CD4-positive, alpha-beta T cell (primary cell): ENCODE measurements around the gene KMT2C. TPM values are rescaled to one million over a fixed set of nuclear protein-coding genes. Genes with fewer than 3 reads are reported as not detected.
A peak's percentile ranks its signal among the peaks of the same experiment; 100 is the strongest.

ENCODE experiments used
- ATAC-seq: fragments of 200-7000 bp; cut with Tn5 transposase; one replicate; pipeline ENCODE4 v1.10.0; 2022; ENCODE audit warnings: mild to moderate bottlenecking; ENCODE audit not compliant: poor library complexity
- CTCF ChIA-PET: fragments of 350-600 bp; sonication (Branson Sonifier 250); formaldehyde crosslinking; loops from one replicate; lab custom pipeline; 2021; ENCODE audit warnings: antibody characterized with exemption, inconsistent platforms; lab: Charles Lee
- POLR2A ChIA-PET: fragments of 350-600 bp; sonication (Branson Sonifier 250); formaldehyde crosslinking; loops from one replicate; lab custom pipeline; 2021; ENCODE audit warnings: antibody characterized with exemption, inconsistent platforms; lab: Charles Lee
- DNase-seq, 14 experiments: peaks; one replicate each; pipeline ENCODE4 v3.0.0-alpha.2; 2013 to 2020; ENCODE audit warnings: mixed read lengths in 2 of 14
- H3K27ac ChIP-seq, 2 donors: one replicate each; pipeline versions ENCODE4 v1.5.1 to v1.7.0; 2013; ENCODE audit warnings: low read length in 2 of 2, low read depth in 1 of 2, mild to moderate bottlenecking in 1 of 2
- H3K27me3 ChIP-seq, 2 experiments: 1 replicate in 1 of 2; 2 replicates in 1 of 2; pipeline versions ENCODE4 v1.6.1 to v1.7.0; 2013; ENCODE audit warnings: low read length in 2 of 2, control low read depth in 1 of 2, mild to moderate bottlenecking in 1 of 2, moderate library complexity in 1 of 2; ENCODE audit not compliant: insufficient read depth in 2 of 2, control insufficient read depth in 1 of 2
- H3K36me3 ChIP-seq: one replicate; pipeline ENCODE4 v1.6.1; 2013; ENCODE audit warnings: low read length, control low read depth; ENCODE audit not compliant: insufficient read depth
- H3K4me1 ChIP-seq: one replicate; pipeline ENCODE4 v1.6.1; 2013; ENCODE audit warnings: low read length, control low read depth; ENCODE audit not compliant: insufficient read depth
- H3K4me3 ChIP-seq: one replicate; pipeline ENCODE4 v1.5.1; 2013; ENCODE audit warnings: mild to moderate bottlenecking, low read length, moderate library complexity
- H3K9me3 ChIP-seq, 2 experiments: 1 replicate in 1 of 2; 2 replicates in 1 of 2; pipeline versions ENCODE4 v1.6.1 to v1.7.0; 2013; ENCODE audit warnings: low read length in 2 of 2, mild to moderate bottlenecking in 2 of 2, control low read depth in 1 of 2, moderate library complexity in 1 of 2; ENCODE audit not compliant: control insufficient read depth in 1 of 2, insufficient read depth in 1 of 2
- H3K27ac Mint-ChIP-seq: one replicate; pipeline ENCODE4 v1.8.0; 2020; ENCODE audit warnings: mixed read lengths
- H3K27me3 Mint-ChIP-seq: one replicate; pipeline ENCODE4 v1.8.0; 2021; ENCODE audit warnings: mixed read lengths
- H3K36me3 Mint-ChIP-seq: one replicate; pipeline ENCODE4 v1.8.0; 2021; ENCODE audit warnings: low read depth, mixed read lengths
- H3K4me1 Mint-ChIP-seq: one replicate; pipeline ENCODE4 v1.8.0; 2021; ENCODE audit warnings: low read depth, mixed read lengths
- H3K4me3 Mint-ChIP-seq: one replicate; pipeline ENCODE4 v1.8.0; 2020; ENCODE audit warnings: mild to moderate bottlenecking, mixed read lengths
- H3K9me3 Mint-ChIP-seq: one replicate; pipeline ENCODE4 v1.8.0; 2020; ENCODE audit warnings: mixed read lengths
- CTCF ChIP-seq: fragments of 200-600 bp; IDR thresholded peaks from one replicate; pipeline ENCODE4 v1.8.0; 2022; ENCODE audit warnings: antibody characterized with exemption, mild to moderate bottlenecking
- intact Hi-C, 2 experiments: fragments of 100-400 bp; cut with DNase I in 1 of 2; cut with micrococcal nuclease in 1 of 2; formaldehyde crosslinking; loops; one replicate each; pipeline versions ENCODE4 v1.15.1 to v1.9.0; 2023 to 2025; cut with DNase I, micrococcal nuclease
- total RNA-seq, 174 experiments: library from RNA in 2 of 174; stranded (reverse) in 2 of 174; gene quantifications; one replicate each; pipeline ENCODE4 v1.2.3 and lab custom pipeline; 2021 to 2026

Gene KMT2C
- total RNA-seq, 2 experiments from 2014 or later: 113 to 118 TPM

DNA sequence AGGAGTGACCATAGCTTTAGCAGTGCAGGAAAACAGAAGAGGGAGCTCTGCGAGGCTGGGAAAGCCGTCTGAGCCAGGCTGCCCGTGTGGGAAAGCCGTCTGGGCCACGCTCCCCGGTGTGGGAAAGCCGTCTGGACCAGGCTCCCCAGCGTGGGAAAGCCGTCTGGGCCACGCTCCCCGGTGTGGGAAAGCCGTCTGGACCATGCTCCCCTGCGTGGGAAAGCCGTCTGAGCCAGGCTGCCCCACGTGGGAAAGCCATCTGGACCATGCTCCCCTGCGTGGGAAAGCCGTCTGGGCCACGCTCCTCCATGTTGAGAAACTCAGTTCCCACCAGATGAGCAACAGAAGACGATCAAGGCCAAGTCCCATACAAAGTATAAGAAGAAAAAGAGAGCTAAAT is 308.6 kb downstream of the KMT2C start:
- Histone ChIP-seq H3K27ac (no peak overlapping the region), H3K27me3 (no peaks in the 10 kb centered on the region), H3K4me1 (peaks cover 2% of the 10 kb centered on the region), H3K4me3 (no peak overlapping the region), H3K36me3 (peaks cover 53% of the 10 kb centered on the region), H3K9me3 (peaks cover 12 to 17% of the 10 kb centered on the region in 2 experiments)
- ChIA-PET POLR2A (no interaction called here), CTCF (interaction anchor here (1.7 kb wide), 1 partner anchor 17 kb away, joined by 3 read pairs; no protein-coding TSS in a partner anchor)
- Mint-ChIP-seq H3K27me3 (no peaks in the 10 kb centered on the region), H3K36me3 (peaks cover 86% of the 10 kb centered on the region), H3K27ac (peak overlapping the region; percentile 12), H3K4me1 (peaks cover 13% of the 10 kb centered on the region), H3K9me3 (peaks cover 11% of the 10 kb centered on the region), H3K4me3 (no peak overlapping the region)
- no peak for ATAC-seq
- intact Hi-C loops: no loop called here
- no peak for DNase-seq
- TF ChIP-seq CTCF: no peak

DNA sequence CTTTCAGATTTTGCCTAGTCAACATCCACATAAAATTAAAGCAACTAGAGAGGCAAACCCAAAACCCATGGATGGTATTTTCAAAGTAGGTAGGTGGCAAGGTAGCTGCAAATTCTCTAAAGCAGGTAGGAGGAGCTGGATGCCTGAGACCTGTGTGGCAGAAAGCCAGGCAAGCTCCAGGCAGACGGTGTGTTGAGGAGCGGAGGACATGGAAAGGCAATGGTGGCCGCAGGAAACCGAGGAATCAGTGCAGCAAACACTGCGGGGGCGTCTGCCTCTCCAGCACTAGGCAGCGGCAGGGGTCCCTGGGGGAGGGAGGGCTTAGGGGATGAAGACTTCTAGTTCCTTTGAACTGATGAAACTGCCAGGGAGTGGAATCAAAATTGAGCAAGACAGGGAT is 309.1 kb downstream of the KMT2C start:
- Histone ChIP-seq H3K27ac (no peak overlapping the region), H3K9me3 (peaks cover 12 to 17% of the 10 kb centered on the region in 2 experiments), H3K4me3 (no peak overlapping the region), H3K4me1 (peaks cover 4% of the 10 kb centered on the region), H3K27me3 (no peaks in the 10 kb centered on the region), H3K36me3 (peaks cover 58% of the 10 kb centered on the region)
- TF ChIP-seq CTCF: no peak
- CTCF ChIA-PET: interaction anchor here (1.7 kb wide), 1 partner anchor 18 kb away, joined by 3 read pairs; no protein-coding TSS in a partner anchor
- Mint-ChIP-seq H3K4me3 (no peak overlapping the region), H3K27ac (no peak overlapping the region), H3K4me1 (peaks cover 18% of the 10 kb centered on the region), H3K36me3 (peaks cover 86% of the 10 kb centered on the region), H3K9me3 (peaks cover 11% of the 10 kb centered on the region), H3K27me3 (no peaks in the 10 kb centered on the region)
- no peak for DNase-seq
- intact Hi-C loops: no loop called here
- ATAC-seq: no peak
- POLR2A ChIA-PET: no interaction called here

DNA sequence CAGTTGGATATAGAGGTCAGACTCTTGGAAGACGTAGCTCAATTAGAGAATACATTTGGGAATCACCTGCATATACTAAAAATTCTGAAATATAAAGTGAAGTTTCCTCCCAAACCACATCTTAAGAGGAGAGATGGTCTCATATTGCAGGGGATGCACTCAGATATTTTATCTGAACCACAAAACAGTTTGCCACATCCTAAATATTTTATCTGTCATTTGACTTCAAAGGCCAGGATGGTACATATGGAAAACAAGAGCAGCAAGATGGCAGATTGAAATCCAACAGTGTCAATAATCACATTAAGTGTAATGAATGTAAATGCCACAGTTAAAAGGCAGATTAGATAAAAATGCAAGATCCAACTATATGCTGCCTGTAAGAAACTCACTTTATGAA is 313.3 kb downstream of the KMT2C start:
- no peaks in the 10 kb centered on the region for H3K27me3 ChIP-seq
- peaks cover 84% of the 10 kb centered on the region for H3K36me3 ChIP-seq
- Mint-ChIP-seq H3K9me3 (peaks cover 11% of the 10 kb centered on the region), H3K4me3 (no peak overlapping the region), H3K27me3 (no peaks in the 10 kb centered on the region), H3K27ac (peak overlapping the region; percentile 22), H3K36me3 (peaks cover 97% of the 10 kb centered on the region), H3K4me1 (peaks cover 21% of the 10 kb centered on the region)
- no peak overlapping the region for H3K27ac ChIP-seq
- peaks cover 4% of the 10 kb centered on the region for H3K4me1 ChIP-seq
- TF ChIP-seq CTCF: no peak
- DNase-seq (no peak), ATAC-seq (no peak)
- ChIA-PET POLR2A (no interaction called here), CTCF (no interaction called here)
- peaks cover 4 to 12% of the 10 kb centered on the region in 2 experiments for H3K9me3 ChIP-seq
- intact Hi-C loops: no loop called here
- H3K4me3 ChIP-seq: no peak overlapping the region
